ENCODE measurements around the gene CARD6.

GRCh38 chr5:40798012-40798800, 43.0 kb upstream of the CARD6 start, which contains the start of gene PRKAA1:
- TF ChIP-seq POLR2A (IDR thresholded peaks at IDR 0.05): peak; percentile 8
- peak in 2 of 3 experiments; percentile 57 to 62 for TF ChIP-seq CTCF (IDR thresholded peaks at IDR 0.05)
